Fibroblast of upper back skin (primary cell): Measurements from ENCODE around the gene SH3GL2.

Source experiments
- DNase-seq: peaks from one replicate; pipeline ENCODE4 v3.0.0-alpha.2; 2013

Gene SH3GL2

GRCh38 chr9:17611917-17612316 is 33.1 kb downstream of the SH3GL2 start:
- DNase-seq = no peak

- peak; percentile 57 for DNase-seq
These were observed 34.9 kb downstream of the SH3GL2 start for GRCh38 chr9:17613758-17614157.

GRCh38 chr9:17614250-17614649 is 35.4 kb downstream of the SH3GL2 start:
- no peak for DNase-seq

- no peak for DNase-seq
These were observed 36.0 kb downstream of the SH3GL2 start for GRCh38 chr9:17614903-17615302.

- DNase-seq = no peak
These were observed 43.3 kb downstream of the SH3GL2 start for GRCh38 chr9:17622141-17622540.

- DNase-seq = no peak
These were observed 43.9 kb downstream of the SH3GL2 start for GRCh38 chr9:17622749-17623148.

GRCh38 chr9:17623965-17624364 is 45.1 kb downstream of the SH3GL2 start:
- no peak for DNase-seq

GRCh38 chr9:17624571-17624970 is 45.7 kb downstream of the SH3GL2 start:
- DNase-seq = no peak

GRCh38 chr9:17625644-17626388 is 47.0 kb downstream of the SH3GL2 start:
- DNase-seq = no peak

- no peak for DNase-seq
These were observed 48.8 kb downstream of the SH3GL2 start for GRCh38 chr9:17627641-17628040.

GRCh38 chr9:17628624-17629023 is 49.8 kb downstream of the SH3GL2 start:
- DNase-seq = no peak

GRCh38 chr9:17630531-17630949 is 51.7 kb downstream of the SH3GL2 start:
- DNase-seq = no peak

- DNase-seq = no peak
These were observed 52.5 kb downstream of the SH3GL2 start for GRCh38 chr9:17631396-17631795.

- DNase-seq = no peak
These were observed 54.1 kb downstream of the SH3GL2 start for GRCh38 chr9:17632994-17633393.

GRCh38 chr9:17635115-17635890 is 56.4 kb downstream of the SH3GL2 start:
- DNase-seq = no peak

GRCh38 chr9:17636349-17636748 is 57.5 kb downstream of the SH3GL2 start:
- DNase-seq = no peak

- DNase-seq = no peak
These were observed 58.0 kb downstream of the SH3GL2 start for GRCh38 chr9:17636821-17637220.

- DNase-seq = no peak
These were observed 58.4 kb downstream of the SH3GL2 start for GRCh38 chr9:17637229-17637628.

GRCh38 chr9:17648516-17648915 is 69.7 kb downstream of the SH3GL2 start:
- no peak for DNase-seq

GRCh38 chr9:17651725-17652124 is 72.9 kb downstream of the SH3GL2 start:
- DNase-seq = no peak

- DNase-seq = no peak
These were observed 75.1 kb downstream of the SH3GL2 start for GRCh38 chr9:17653947-17654465.

GRCh38 chr9:17656889-17657288 is 78.0 kb downstream of the SH3GL2 start:
- no peak for DNase-seq

GRCh38 chr9:17658237-17658636 is 79.4 kb downstream of the SH3GL2 start:
- DNase-seq = no peak

- no peak for DNase-seq
These were observed 81.3 kb downstream of the SH3GL2 start for GRCh38 chr9:17660158-17660557.
